ENCODE data around the gene ALDH3A1. TPM values are rescaled to one million over a fixed set of nuclear protein-coding genes. Genes with fewer than 3 reads are reported as not detected.

Gene ALDH3A1
- total and polyA plus RNA-seq, 2 donors (not counting 3 experiments of a cell fraction or from before 2014, with no cell fraction given), result 0.11 to 1.2 TPM

DNA sequence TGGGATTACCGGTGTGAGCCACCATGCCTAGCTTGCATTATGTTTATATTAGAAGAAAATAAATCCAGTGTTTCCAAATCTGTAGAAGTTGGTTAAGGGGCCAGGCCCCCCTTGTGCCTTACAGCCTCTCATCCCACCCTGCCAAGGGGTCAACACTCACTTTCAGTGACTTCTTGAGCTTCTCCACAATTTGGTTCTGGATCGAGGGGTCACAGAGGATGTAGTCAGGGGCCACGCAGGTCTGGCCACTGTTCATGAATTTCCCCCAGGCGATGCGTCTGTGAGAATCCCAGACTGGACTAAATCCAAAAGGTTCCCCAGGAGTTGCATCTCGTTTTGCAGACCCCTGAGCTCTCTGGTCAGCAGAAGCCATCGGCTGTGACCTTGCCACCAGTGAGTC is 7.2 kb downstream of the ALDH3A1 start:
- Histone ChIP-seq H3K9me1 (replicated peaks; ENCODE audit: control insufficient read depth, extremely low read depth, insufficient read depth, low read length) (no peaks in the 10 kb centered on the region), H3K9me3 (replicated peaks; ENCODE audit: control insufficient read depth, insufficient read depth, low read length) (no peaks in the 10 kb centered on the region), H3K4me1 (ENCODE audit: control insufficient read depth, extremely low read depth, insufficient read depth, low read length) (peaks cover 5% of the 10 kb centered on the region), H4K20me1 (replicated peaks; ENCODE audit: control insufficient read depth, extremely low read depth, insufficient read depth, low read length) (no peaks in the 10 kb centered on the region), H3K36me3 (ENCODE audit: control insufficient read depth in 2 of 2, extremely low read depth in 1 of 2, insufficient read depth in 2 of 2, low read length in 2 of 2) (no peaks in the 10 kb centered on the region), H3K9ac (replicated peaks; ENCODE audit: extremely low read depth, insufficient read depth, low read length) (no peak overlapping the region), H3K79me2 (ENCODE audit: control insufficient read depth, insufficient read depth, low read length) (no peaks in the 10 kb centered on the region), H3K27ac (ENCODE audit: insufficient read depth, low read depth, low read length) (no peak overlapping the region), H3K4me2 (ENCODE audit: insufficient read depth, low read length) (no peak overlapping the region), H3K4me3 (replicated peaks in 1 of 3; ENCODE audit: insufficient read depth in 1 of 3, low read depth in 1 of 3, low read length in 3 of 3) (no peak overlapping the region), H3K27me3 (ENCODE audit: control insufficient read depth in 2 of 2, insufficient read depth in 2 of 2, low read length in 2 of 2) (no peaks in the 10 kb centered on the region), H2AFZ (ENCODE audit: low read depth, low read length) (no peak overlapping the region)
- no peak for FAIRE-seq
- intact Hi-C loops (cut with micrococcal nuclease) (no loop called here), dilution Hi-C loops (cut with MboI; ENCODE audit: extremely low pct_ligation_motif_present, low sequenced_read_pairs) (no loop called here)
- ChIA-PET POLR2A (interaction anchor here (0.7 kb wide), 1 partner anchor 13 kb away, joined by 3 read pairs; no protein-coding TSS in a partner anchor), CTCF (interaction anchor here (1.1 kb wide), 1 partner anchor 22 kb away, joined by 3 read pairs; no protein-coding TSS in a partner anchor)
- no peak for DNase-seq (ENCODE audit: low read depth, low spot score)
- no peak for TF ChIP-seq MAX (IDR thresholded peaks at IDR 0.05; ENCODE audit: insufficient read depth, insufficient read length)
- TF ChIP-seq, protein P1, sequence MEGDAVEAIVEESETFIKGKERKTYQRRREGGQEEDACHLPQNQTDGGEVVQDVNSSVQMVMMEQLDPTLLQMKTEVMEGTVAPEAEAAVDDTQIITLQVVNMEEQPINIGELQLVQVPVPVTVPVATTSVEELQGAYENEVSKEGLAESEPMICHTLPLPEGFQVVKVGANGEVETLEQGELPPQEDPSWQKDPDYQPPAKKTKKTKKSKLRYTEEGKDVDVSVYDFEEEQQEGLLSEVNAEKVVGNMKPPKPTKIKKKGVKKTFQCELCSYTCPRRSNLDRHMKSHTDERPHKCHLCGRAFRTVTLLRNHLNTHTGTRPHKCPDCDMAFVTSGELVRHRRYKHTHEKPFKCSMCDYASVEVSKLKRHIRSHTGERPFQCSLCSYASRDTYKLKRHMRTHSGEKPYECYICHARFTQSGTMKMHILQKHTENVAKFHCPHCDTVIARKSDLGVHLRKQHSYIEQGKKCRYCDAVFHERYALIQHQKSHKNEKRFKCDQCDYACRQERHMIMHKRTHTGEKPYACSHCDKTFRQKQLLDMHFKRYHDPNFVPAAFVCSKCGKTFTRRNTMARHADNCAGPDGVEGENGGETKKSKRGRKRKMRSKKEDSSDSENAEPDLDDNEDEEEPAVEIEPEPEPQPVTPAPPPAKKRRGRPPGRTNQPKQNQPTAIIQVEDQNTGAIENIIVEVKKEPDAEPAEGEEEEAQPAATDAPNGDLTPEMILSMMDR (IDR thresholded peaks at IDR 0.05; ENCODE audit: extremely low read depth in 1 of 2, insufficient read depth in 1 of 2, low read depth in 1 of 2, low read length in 2 of 2), result no peak
- BruUV-seq (replicated peaks), result no TSS peak

DNA sequence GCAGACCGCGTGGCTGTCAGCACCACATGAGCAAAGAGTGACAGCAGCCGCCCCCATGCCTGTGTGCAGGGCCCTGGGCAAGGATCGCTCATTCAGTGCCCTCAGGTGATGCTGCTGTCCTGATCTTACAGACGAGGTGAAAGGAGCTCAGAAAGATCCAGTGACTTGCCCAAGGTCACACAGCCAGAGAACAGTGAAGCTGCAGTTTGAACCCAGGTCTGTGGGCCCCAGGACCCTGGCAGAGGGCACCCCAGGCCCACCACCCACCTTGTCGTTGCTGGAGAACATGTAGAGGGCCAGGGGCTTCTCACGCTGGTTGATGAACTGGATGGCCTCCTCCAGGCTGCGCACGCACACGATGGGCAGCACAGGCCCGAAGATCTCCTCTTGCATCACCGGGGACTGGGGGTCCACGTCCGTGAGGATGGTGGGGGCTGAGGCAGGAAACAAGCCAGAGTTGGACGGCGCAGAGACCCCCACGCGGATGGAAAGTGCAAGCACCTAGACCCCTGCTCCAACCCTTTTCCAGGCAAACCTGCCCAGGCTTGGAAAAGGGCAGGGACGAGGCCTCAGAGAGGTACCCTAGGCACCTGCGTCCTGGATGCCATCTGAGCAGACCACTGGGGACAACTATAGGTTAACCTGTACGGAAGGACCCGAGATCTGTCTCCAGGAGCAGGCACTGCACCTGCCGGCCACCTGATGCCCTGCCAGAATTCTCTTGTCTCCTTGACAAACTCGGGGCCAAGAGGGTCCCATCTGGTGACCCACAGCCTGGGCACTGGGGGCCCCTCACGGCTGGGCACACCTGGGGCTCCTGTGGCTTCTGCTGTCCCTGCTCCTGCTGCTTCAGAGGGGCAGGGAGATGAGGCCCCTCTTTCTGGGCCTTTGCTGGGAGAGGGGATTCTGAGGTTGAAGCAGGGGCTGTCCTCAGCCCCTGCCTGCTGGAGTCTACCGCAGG is 8.6 kb downstream of the ALDH3A1 start:
- ChIA-PET CTCF (interaction anchor here (2.0 kb wide), 1 partner anchor 26 kb away, joined by 4 read pairs; no protein-coding TSS in a partner anchor), POLR2A (no interaction called here)
- dilution Hi-C loops (cut with MboI; ENCODE audit: extremely low pct_ligation_motif_present, low sequenced_read_pairs) (no loop called here), intact Hi-C loops (cut with micrococcal nuclease) (no loop called here)
- FAIRE-seq (no peak), DNase-seq (ENCODE audit: low read depth, low spot score) (no peak)
- Histone ChIP-seq H3K9me1 (replicated peaks; ENCODE audit: control insufficient read depth, extremely low read depth, insufficient read depth, low read length) (no peaks in the 10 kb centered on the region), H4K20me1 (replicated peaks; ENCODE audit: control insufficient read depth, extremely low read depth, insufficient read depth, low read length) (no peaks in the 10 kb centered on the region), H3K27ac (ENCODE audit: insufficient read depth, low read depth, low read length) (no peak overlapping the region), H3K4me2 (ENCODE audit: insufficient read depth, low read length) (no peak overlapping the region), H3K9ac (replicated peaks; ENCODE audit: extremely low read depth, insufficient read depth, low read length) (no peak overlapping the region), H3K27me3 (ENCODE audit: control insufficient read depth in 2 of 2, insufficient read depth in 2 of 2, low read length in 2 of 2) (no peaks in the 10 kb centered on the region), H3K36me3 (ENCODE audit: control insufficient read depth in 2 of 2, extremely low read depth in 1 of 2, insufficient read depth in 2 of 2, low read length in 2 of 2) (no peaks in the 10 kb centered on the region), H3K9me3 (replicated peaks; ENCODE audit: control insufficient read depth, insufficient read depth, low read length) (no peaks in the 10 kb centered on the region), H3K4me3 (replicated peaks in 1 of 3; ENCODE audit: insufficient read depth in 1 of 3, low read depth in 1 of 3, low read length in 3 of 3) (no peak overlapping the region), H2AFZ (ENCODE audit: low read depth, low read length) (no peak overlapping the region), H3K4me1 (ENCODE audit: control insufficient read depth, extremely low read depth, insufficient read depth, low read length) (peaks cover 2% of the 10 kb centered on the region), H3K79me2 (ENCODE audit: control insufficient read depth, insufficient read depth, low read length) (no peaks in the 10 kb centered on the region)
- TF ChIP-seq FOS (IDR thresholded peaks at IDR 0.05; ENCODE audit: borderline replicate concordance, insufficient read depth, low read length), result no peak
- no peak for TF ChIP-seq JUN (IDR thresholded peaks at IDR 0.05; ENCODE audit: borderline replicate concordance, insufficient read depth, insufficient read length, low read depth)
- no peak for TF ChIP-seq POLR2AphosphoS5 (IDR thresholded peaks at IDR 0.05; ENCODE audit: insufficient read depth, low read depth, low read length)
- BruUV-seq (replicated peaks), result no TSS peak

Measured in endothelial cell of umbilical vein (primary cell).